Glutamatergic neuron (in vitro differentiated cells): Measurements from ENCODE around the gene TRPM8. TPM values are rescaled to one million over a fixed set of nuclear protein-coding genes. Genes with fewer than 3 reads are reported as not detected.

ENCODE experiments used
- DNase-seq: peaks from one replicate; pipeline ENCODE4 v3.0.0; 2022
- H3K27ac Mint-ChIP-seq: one replicate; pipeline ENCODE4 v1.8.0; 2020; ENCODE audit warnings: mild to moderate bottlenecking, mixed read lengths, inconsistent platforms; ENCODE audit not compliant: unreplicated experiment
- H3K27me3 Mint-ChIP-seq: one replicate; pipeline ENCODE4 v1.8.0; 2020; ENCODE audit warnings: mild to moderate bottlenecking, moderate library complexity, mixed read lengths, inconsistent platforms; ENCODE audit not compliant: unreplicated experiment
- H3K36me3 Mint-ChIP-seq: one replicate; pipeline ENCODE4 v1.8.0; 2020; ENCODE audit warnings: mild to moderate bottlenecking, mixed read lengths, inconsistent platforms; ENCODE audit not compliant: unreplicated experiment
- H3K4me1 Mint-ChIP-seq: one replicate; pipeline ENCODE4 v1.8.0; 2020; ENCODE audit warnings: mild to moderate bottlenecking, low read depth, mixed read lengths, inconsistent platforms; ENCODE audit not compliant: unreplicated experiment
- H3K4me3 Mint-ChIP-seq: one replicate; pipeline ENCODE4 v1.8.0; 2020; ENCODE audit warnings: mild to moderate bottlenecking, mixed read lengths, inconsistent platforms; ENCODE audit not compliant: unreplicated experiment
- H3K9me3 Mint-ChIP-seq: one replicate; pipeline ENCODE4 v1.8.0; 2020; ENCODE audit warnings: mild to moderate bottlenecking, moderate library complexity, mixed read lengths, inconsistent platforms; ENCODE audit not compliant: unreplicated experiment
- CTCF ChIP-seq: fragments of 200-600 bp; sonication (generic); IDR thresholded peaks from one replicate; pipeline ENCODE4 v1.5.0; 2021; ENCODE audit not compliant: partially characterized antibody, unreplicated experiment
- total RNA-seq: library from RNA; stranded (reverse); fragmentation: NEBNext Ultra II Directional; extraction: Animal tissue kit (Norgen Biotek cat#: 25700); gene quantifications from one replicate; pipeline ENCODE4 v1.2.1, GENCODE V29; 2021; ENCODE audit not compliant: unreplicated experiment

Gene TRPM8
- total RNA-seq, 1 donor from 2014 or later: not detected

GRCh38 chr2:234024304-234024703, 107.1 kb downstream of the TRPM8 start:
- Mint-ChIP-seq H3K4me3 (no peak overlapping the region), H3K27ac (no peak overlapping the region), H3K36me3 (peaks cover 5% of the 10 kb centered on the region), H3K27me3 (peaks cover 2% of the 10 kb centered on the region), H3K4me1 (no peaks in the 10 kb centered on the region), H3K9me3 (peaks cover 2% of the 10 kb centered on the region)
- no peak for TF ChIP-seq CTCF
- no peak for DNase-seq

- Mint-ChIP-seq H3K4me3 (no peak overlapping the region), H3K4me1 (no peaks in the 10 kb centered on the region), H3K36me3 (peaks cover 5% of the 10 kb centered on the region), H3K27ac (no peak overlapping the region), H3K9me3 (peaks cover 2% of the 10 kb centered on the region), H3K27me3 (peaks cover 2% of the 10 kb centered on the region)
- no peak for DNase-seq
- no peak for TF ChIP-seq CTCF
Measured at GRCh38 chr2:234025466-234025865, 108.3 kb downstream of the TRPM8 start.

GRCh38 chr2:234025891-234026401, 108.8 kb downstream of the TRPM8 start:
- Mint-ChIP-seq H3K27me3 (peaks cover under 1% of the 10 kb centered on the region), H3K4me1 (no peaks in the 10 kb centered on the region), H3K9me3 (peaks cover 2% of the 10 kb centered on the region), H3K4me3 (no peak overlapping the region), H3K36me3 (peaks cover 5% of the 10 kb centered on the region), H3K27ac (no peak overlapping the region)
- no peak for DNase-seq
- no peak for TF ChIP-seq CTCF

- peaks cover 5% of the 10 kb centered on the region for H3K36me3 Mint-ChIP-seq
- H3K9me3 Mint-ChIP-seq: peaks cover 2% of the 10 kb centered on the region
- TF ChIP-seq CTCF: no peak
- no peaks in the 10 kb centered on the region for H3K27me3 Mint-ChIP-seq
- no peak overlapping the region for H3K27ac Mint-ChIP-seq
- no peak for DNase-seq
- H3K4me3 Mint-ChIP-seq: no peak overlapping the region
- H3K4me1 Mint-ChIP-seq: no peaks in the 10 kb centered on the region
Measured at GRCh38 chr2:234026693-234027254, 109.6 kb downstream of the TRPM8 start.

GRCh38 chr2:234027641-234028040, 110.5 kb downstream of the TRPM8 start:
- Mint-ChIP-seq H3K4me1 (no peaks in the 10 kb centered on the region), H3K9me3 (peaks cover 2% of the 10 kb centered on the region), H3K36me3 (no peaks in the 10 kb centered on the region), H3K27ac (no peak overlapping the region), H3K4me3 (no peak overlapping the region), H3K27me3 (no peaks in the 10 kb centered on the region)
- TF ChIP-seq CTCF: no peak
- DNase-seq: no peak
